Endothelial cell of umbilical vein (primary cell): ENCODE data around the gene MLF2. TPM values are rescaled to one million over a fixed set of nuclear protein-coding genes. Genes with fewer than 3 reads are reported as not detected.

Source experiments
- BruUV-seq: library from RNA; stranded (reverse); fragments of 400-500 nt; replicated peaks from 2 replicates; lab custom pipeline; 2021; lab: Mats Ljungman, UMichigan
- CTCF ChIA-PET: fragments of 300-600, 350-600 bp; sonication (Branson Sonifier 250); formaldehyde crosslinking; loops from one replicate; lab custom pipeline; 2021; ENCODE audit warnings: antibody characterized with exemption, inconsistent platforms; lab: Charles Lee
- POLR2A ChIA-PET: fragments of 300-600, 350-600 bp; sonication (Branson Sonifier 250); formaldehyde crosslinking; loops from one replicate; lab custom pipeline; 2021; ENCODE audit warnings: antibody characterized with exemption, inconsistent platforms; lab: Charles Lee
- DNase-seq: peaks from one replicate; pipeline ENCODE4 v3.0.0-alpha.2; 2011; ENCODE audit warnings: low read depth, low spot score
- FAIRE-seq: peaks from 2 replicates; lab custom pipeline; 2011; peaks lifted over from hg19 to GRCh38; lab: Jason Lieb, UNC
- H2AFZ ChIP-seq: 2 replicates; pipeline ENCODE4 v1.6.0; 2012; ENCODE audit warnings: low read depth, low read length, control low read depth, inconsistent platforms
- H3K27ac ChIP-seq: 2 replicates; pipeline ENCODE4 v1.5.1; 2011; ENCODE audit warnings: low read depth, mild to moderate bottlenecking, control low read depth, low read length, moderate library complexity; ENCODE audit not compliant: insufficient read depth
- H3K27me3 ChIP-seq, 2 experiments: 2 replicates each; pipeline versions ENCODE4 v1.6.0 to v1.6.1; 2011; ENCODE audit warnings: low read length in 2 of 2, mixed read lengths in 1 of 2; ENCODE audit not compliant: control insufficient read depth in 2 of 2, insufficient read depth in 2 of 2
- H3K36me3 ChIP-seq, 2 experiments: 2 replicates in 1 of 2; 3 replicates in 1 of 2; pipeline ENCODE4 v1.5.1; 2011; ENCODE audit warnings: low read length in 2 of 2, mild to moderate bottlenecking in 1 of 2, moderate library complexity in 1 of 2; ENCODE audit not compliant: control insufficient read depth in 2 of 2, insufficient read depth in 2 of 2; ENCODE audit errors: extremely low read depth in 1 of 2
- H3K4me1 ChIP-seq: 3 replicates; pipeline ENCODE4 v1.5.1; 2011; ENCODE audit warnings: mild to moderate bottlenecking, low read length; ENCODE audit not compliant: control insufficient read depth, insufficient read depth; ENCODE audit errors: extremely low read depth
- H3K4me2 ChIP-seq: 2 replicates; pipeline ENCODE4 v1.6.1; 2011; ENCODE audit warnings: low read length, control low read depth, mixed read lengths; ENCODE audit not compliant: insufficient read depth
- H3K4me3 ChIP-seq, 3 experiments: fragments of 200-600 bp in 1 of 3; sonication (generic), shearing (Covaris generic) in 1 of 3; replicated peaks in 1 of 3; 2 replicates each; pipeline ENCODE4 v1.5.1; 2011 to 2016; ENCODE audit warnings: control low read depth in 3 of 3, low read length in 3 of 3, mild to moderate bottlenecking in 2 of 3, inconsistent platforms in 1 of 3, low read depth in 1 of 3, moderate library complexity in 1 of 3; ENCODE audit not compliant: insufficient read depth in 1 of 3
- H3K79me2 ChIP-seq: 2 replicates; pipeline ENCODE4 v1.6.0; 2012; ENCODE audit warnings: low read length, inconsistent platforms; ENCODE audit not compliant: control insufficient read depth, insufficient read depth
- H3K9ac ChIP-seq: replicated peaks from 2 replicates; pipeline ENCODE3; 2011; ENCODE audit warnings: low read length, control low read depth; ENCODE audit not compliant: insufficient read depth; ENCODE audit errors: extremely low read depth
- H3K9me1 ChIP-seq: replicated peaks from 3 replicates; pipeline ENCODE4 v1.6.0; 2011; ENCODE audit warnings: mild to moderate bottlenecking, low read length; ENCODE audit not compliant: control insufficient read depth, insufficient read depth; ENCODE audit errors: extremely low read depth
- H3K9me3 ChIP-seq: replicated peaks from 2 replicates; pipeline ENCODE4 v1.5.1; 2012; ENCODE audit warnings: low read length, inconsistent platforms; ENCODE audit not compliant: control insufficient read depth, insufficient read depth
- H4K20me1 ChIP-seq: replicated peaks from 2 replicates; pipeline ENCODE3; 2011; ENCODE audit warnings: mild to moderate bottlenecking, low read length; ENCODE audit not compliant: control insufficient read depth, insufficient read depth; ENCODE audit errors: extremely low read depth
- CTCF ChIP-seq, 2 donors: IDR thresholded peaks; 1 replicate in 1 of 2; 2 replicates in 1 of 2; pipeline ENCODE4 v1.5.1; 2011; ENCODE audit warnings: low read length in 2 of 2, mild to moderate bottlenecking in 2 of 2, moderate library complexity in 2 of 2, control low read depth in 1 of 2, inconsistent platforms in 1 of 2, low read depth in 1 of 2; ENCODE audit not compliant: insufficient read depth in 1 of 2; ENCODE audit errors: extremely low read depth in 1 of 2
- EZH2 ChIP-seq: IDR thresholded peaks from 2 replicates; pipeline ENCODE4 v1.6.1; 2012; ENCODE audit warnings: borderline replicate concordance, low read depth, mild to moderate bottlenecking, moderate library complexity, low read length, inconsistent platforms; ENCODE audit not compliant: severe bottlenecking
- FOS ChIP-seq: IDR thresholded peaks from 2 replicates; pipeline ENCODE4 v1.6.1; 2011; ENCODE audit warnings: mild to moderate bottlenecking, low read length, moderate library complexity, borderline replicate concordance; ENCODE audit not compliant: insufficient read depth
- GATA2 ChIP-seq: IDR thresholded peaks from 2 replicates; pipeline ENCODE4 v1.7.0; 2011; ENCODE audit warnings: low read depth, mild to moderate bottlenecking, moderate library complexity, mixed read lengths, low read length; ENCODE audit not compliant: insufficient read length, insufficient read depth
- JUN ChIP-seq: IDR thresholded peaks from 2 replicates; pipeline ENCODE4 v1.6.1; 2011; ENCODE audit warnings: borderline replicate concordance, low read depth; ENCODE audit not compliant: insufficient read length, insufficient read depth
- MAX ChIP-seq: IDR thresholded peaks from 2 replicates; pipeline ENCODE4 v1.6.1; 2011; ENCODE audit not compliant: insufficient read depth, insufficient read length
- MYC ChIP-seq: IDR thresholded peaks from one replicate; pipeline ENCODE4 v1.6.1; 2011; ENCODE audit warnings: mild to moderate bottlenecking, low read depth, low read length
- POLR2A ChIP-seq: IDR thresholded peaks from 2 replicates; pipeline ENCODE4 v1.6.1; 2012; ENCODE audit warnings: low read depth, mild to moderate bottlenecking, control low read depth, low read length
- POLR2AphosphoS5 ChIP-seq: IDR thresholded peaks from 2 replicates; pipeline ENCODE4 v1.6.1; 2012; ENCODE audit warnings: low read depth, mild to moderate bottlenecking, control low read depth, low read length, moderate library complexity; ENCODE audit not compliant: insufficient read depth
- dilution Hi-C: fragments of 300-500 bp; cut with MboI; formaldehyde crosslinking; loops from one replicate; pipeline ENCODE4 v1.15.0; 2019; ENCODE audit warnings: low sequenced_read_pairs; ENCODE audit not compliant: extremely low pct_ligation_motif_present
- intact Hi-C: fragments of 100-400 bp; cut with micrococcal nuclease; formaldehyde crosslinking; loops from one replicate; pipeline ENCODE4 v1.10.0; 2022
- polyA plus RNA-seq, 4 experiments: library from polyadenylated mRNA; depleted of rRNA in 3 of 4; stranded (reverse) in 3 of 4; unstranded in 1 of 4; fragments of >200 nt; gene quantifications; 2 replicates each; pipeline versions ENCODE4 v1.2.1 to v1.2.3, GENCODE V29; 2011 to 2012; ENCODE audit warnings: missing spikeins in 1 of 4
- total RNA-seq: library from RNA; stranded (reverse); gene quantifications from 2 replicates; pipeline ENCODE4 v1.2.3, GENCODE V29; 2021

The MLF2 gene
- total and polyA plus RNA-seq, 2 donors (not counting 3 experiments of a cell fraction or from before 2014, with no cell fraction given) = 147 to 306 TPM

GRCh38 chr12:6700646-6701051 lies 52.3 kb downstream of the MLF2 start, which contains the start of gene PIANP:
Gene PIANP (minus strand): TSS chr12:6700815. CDS start chr12:6698061, 2,754 bp downstream.
- Histone ChIP-seq H3K9ac (no peak within 1 kb of the TSS), H3K4me2 (peak within 1 kb of the TSS; percentile 40), H4K20me1 (no peaks in the 10 kb centered on the region), H3K79me2 (no peaks in the 10 kb centered on the region), H3K9me1 (no peaks in the 10 kb centered on the region), H3K4me3 (peak within 1 kb of the TSS; percentile 6 to 46 (median 28)), H3K27ac (no peak within 1 kb of the TSS), H3K9me3 (no peaks in the 10 kb centered on the region), H3K4me1 (peaks cover 4% of the 10 kb centered on the region), H2AFZ (peak within 1 kb of the TSS; percentile 65), H3K27me3 (peaks cover 33 to 47% of the 10 kb centered on the region in 2 experiments), H3K36me3 (no peaks in the 10 kb centered on the region)
- intact Hi-C loops (no loop called here), dilution Hi-C loops (no loop called here)
- BruUV-seq = no TSS peak
- POLR2A ChIA-PET = no interaction called here
- no peak for DNase-seq
- FAIRE-seq = no peak
- CTCF ChIA-PET = no interaction called here
- TF ChIP-seq MAX (no peak), MYC (no peak), POLR2AphosphoS5 (no peak), CTCF (IDR thresholded peaks at IDR 0.05; ENCODE audit: extremely low read depth in 1 of 2, insufficient read depth in 1 of 2, low read depth in 1 of 2, low read length in 2 of 2) (no peak), FOS (no peak), JUN (no peak), GATA2 (no peak), EZH2 (no peak), POLR2A (no peak)
